Motor neuron (in vitro differentiated cells): Measurements from ENCODE around the gene PLPP7. TPM values are rescaled to one million over a fixed set of nuclear protein-coding genes. Genes with fewer than 3 reads are reported as not detected.
A peak's percentile ranks its signal among the peaks of the same experiment; 100 is the strongest.
"Not testable (repeated sequence)": the region's sequence is repeated elsewhere in the genome, so short reads cannot be mapped to it uniquely, and the experiment has no call there.

Source experiments
- ATAC-seq, 8 experiments: fragments of 200-7000 bp; cut with Tn5 transposase; replicated peaks in 6 of 8; 2 replicates each; pipeline ENCODE4 v1.8.0; 2021; ENCODE audit warnings: mild to moderate bottlenecking in 8 of 8, moderate library complexity in 8 of 8
- H3K27ac ChIP-seq, 2 donors: fragments of 250-450 bp; sonication (Bioruptor Pico); 2 replicates each; pipeline ENCODE4 v1.9.0; 2021; ENCODE audit warnings: antibody characterized with exemption in 2 of 2, mild to moderate bottlenecking in 2 of 2, moderate library complexity in 1 of 2
- H3K4me1 ChIP-seq, 2 donors: fragments of 250-450 bp; sonication (Bioruptor Pico); replicated peaks in 1 of 2; 2 replicates each; pipeline ENCODE4 v1.6.1; 2021; ENCODE audit warnings: antibody characterized with exemption in 2 of 2, mild to moderate bottlenecking in 2 of 2, moderate library complexity in 1 of 2
- H3K4me3 ChIP-seq, 5 donors: fragments of 250-450 bp; sonication (Bioruptor Pico); 2 replicates each; pipeline ENCODE4 v1.9.0; 2021; ENCODE audit warnings: antibody characterized with exemption in 5 of 5, mild to moderate bottlenecking in 5 of 5, moderate library complexity in 4 of 5
- WGBS, 10 experiments: fragments of 450-650 bp; shearing (Covaris generic); methylation state at CpG; one replicate each; pipeline ENCODE4 v1.0.0; 2022; 5-methylcytosine and 5-hydroxymethylcytosine counted together
- in situ Hi-C, 9 experiments: fragments of 400-800 bp; cut with MboI; loops; one replicate each; pipeline ENCODE4 v1.15.0; 2021; ENCODE audit warnings: low sequenced_read_pairs in 9 of 9, low pct_unique_long_range_greater_than_20kb in 2 of 9; ENCODE audit not compliant: unreplicated experiment in 9 of 9
- total RNA-seq, 8 experiments: library from RNA; unstranded; fragments of 300-600 nt; gene quantifications; 2 replicates each; pipeline versions ENCODE4 v1.2.3 to v1.2.4, GENCODE V29; 2022

Gene PLPP7
- total RNA-seq, 8 experiments from 2014 or later, result 0.15 to 9.9 (median 5.0) TPM

DNA sequence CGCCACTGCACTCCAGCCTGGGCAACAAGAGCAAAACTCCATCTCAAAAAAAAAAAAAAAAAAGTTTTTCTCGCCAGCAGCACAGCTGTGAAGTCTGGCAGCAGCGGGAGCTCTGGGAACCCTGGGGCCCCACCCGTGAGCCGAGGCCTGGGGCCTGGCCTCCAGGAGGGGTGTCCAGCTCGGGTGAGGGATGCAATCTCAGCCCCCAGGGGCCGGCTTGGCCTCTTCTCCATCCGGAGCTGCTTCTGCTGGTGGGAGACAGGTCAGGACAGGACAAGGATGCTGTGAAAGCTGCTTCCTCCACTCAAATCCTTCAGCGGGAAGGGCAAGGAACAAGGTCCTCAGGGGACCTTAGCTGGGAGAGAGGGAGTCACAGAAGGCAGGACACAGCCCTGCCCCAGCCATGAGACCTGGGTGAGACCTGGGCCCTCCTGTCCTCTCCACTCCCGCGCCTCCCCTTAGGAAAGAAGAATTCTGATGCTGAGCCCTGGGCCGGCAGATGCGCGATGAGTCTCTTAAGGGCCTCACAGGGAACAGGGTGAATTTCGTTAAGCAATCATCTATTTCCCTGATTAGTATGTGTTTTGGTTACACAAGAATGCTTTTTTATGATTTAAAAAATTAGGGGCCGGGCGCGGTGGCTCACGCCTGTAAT is 30.6 kb downstream of the PLPP7 start:
- in situ Hi-C loops, result no loop called here
- Histone ChIP-seq H3K4me3 (no peak overlapping the region), H3K27ac (no peak overlapping the region), H3K4me1 (no peaks in the 10 kb centered on the region)
- WGBS, 10 experiments, result 0 to 100% (median 100%) methylated on average over 1 to 9 of the region's 19 CpGs; no CpG with 5 or more reads in 3 of the 10 experiments
- peak in 3 of 8 experiments; percentile 36 to 79 (median 67) for ATAC-seq

- 33 to 100% (median 78%) methylated on average over 1 to 8 of the region's 8 CpGs; no CpG with 5 or more reads in 4 of the 10 experiments for WGBS, 10 experiments
- ATAC-seq, result no peak
- in situ Hi-C loops, result no loop called here
- no peak overlapping the region for H3K4me3 ChIP-seq
- no peak overlapping the region for H3K27ac ChIP-seq
- H3K4me1 ChIP-seq, result no peaks in the 10 kb centered on the region
Measured at GRCh38 chr9:131323629-131324028, 34.1 kb downstream of the PLPP7 start.

GRCh38 chr9:131324736-131325679 is 35.5 kb downstream of the PLPP7 start:
- Histone ChIP-seq H3K4me1 (no peaks in the 10 kb centered on the region), H3K4me3 (no peak overlapping the region), H3K27ac (no peak overlapping the region)
- 60 to 94% (median 72%) methylated on average over 2 to 5 of the region's 21 CpGs; no CpG with 5 or more reads in 4 of the 10 experiments for WGBS, 10 experiments
- no peak for ATAC-seq
- in situ Hi-C loops, result loop anchor here in 4 of 9 experiments (25.0 kb wide), 2 partner anchors 138 to 263 kb away; no protein-coding TSS in a partner anchor

DNA sequence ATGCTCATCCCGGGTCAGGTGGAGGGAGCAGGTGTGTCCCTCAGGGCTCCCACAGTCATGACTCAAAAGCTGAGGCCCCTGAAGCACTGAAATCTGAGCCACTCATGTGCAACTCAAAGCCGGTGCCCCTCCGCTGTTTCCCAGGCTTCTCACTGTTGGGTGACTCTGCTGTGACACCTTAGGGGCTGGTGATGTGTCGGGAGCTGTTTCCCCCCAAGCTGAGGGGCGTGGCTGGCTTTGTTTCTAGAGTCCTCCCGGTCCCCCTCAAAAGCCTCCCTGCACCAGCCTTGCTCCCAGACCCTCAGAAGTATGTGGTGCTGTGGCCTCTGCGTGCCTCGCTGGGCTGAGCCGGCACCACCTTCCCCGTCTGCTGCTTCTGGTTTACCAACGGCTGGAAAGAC is 39.7 kb downstream of the PLPP7 start:
- H3K27ac ChIP-seq, result no peak overlapping the region
- in situ Hi-C loops, result loop anchor here in 4 of 9 experiments (25.0 kb wide), 2 partner anchors 142 to 267 kb away; no protein-coding TSS in a partner anchor

GRCh38 chr9:131330814-131331600 is 41.5 kb downstream of the PLPP7 start:
- no peak overlapping the region for H3K4me3 ChIP-seq
- H3K4me1 ChIP-seq, result peaks cover 8 to 11% of the 10 kb centered on the region in 2 donors
- H3K27ac ChIP-seq, result peak overlapping the region in 1 of 2 donors; percentile 6
- in situ Hi-C loops, result loop anchor here in 7 of 9 experiments (10.0 to 25.0 kb wide), 4 partner anchors 144 to 269 kb away; no protein-coding TSS in a partner anchor
- no peak for ATAC-seq
- WGBS, 10 experiments, result 30 to 90% (median 59%) methylated on average over 2 to 5 of the region's 18 CpGs; no CpG with 5 or more reads in 4 of the 10 experiments

More for the DNA sequence above, 39.7 kb downstream of the PLPP7 start:
- H3K4me1 ChIP-seq, result peaks cover 0 to 2% of the 10 kb centered on the region in 2 donors
- H3K4me3 ChIP-seq, result no peak overlapping the region
- 0 to 80% (median 55%) methylated on average over 1 to 4 of the region's 11 CpGs; no CpG with 5 or more reads in 6 of the 10 experiments for WGBS, 10 experiments
- ATAC-seq, result no peak

DNA sequence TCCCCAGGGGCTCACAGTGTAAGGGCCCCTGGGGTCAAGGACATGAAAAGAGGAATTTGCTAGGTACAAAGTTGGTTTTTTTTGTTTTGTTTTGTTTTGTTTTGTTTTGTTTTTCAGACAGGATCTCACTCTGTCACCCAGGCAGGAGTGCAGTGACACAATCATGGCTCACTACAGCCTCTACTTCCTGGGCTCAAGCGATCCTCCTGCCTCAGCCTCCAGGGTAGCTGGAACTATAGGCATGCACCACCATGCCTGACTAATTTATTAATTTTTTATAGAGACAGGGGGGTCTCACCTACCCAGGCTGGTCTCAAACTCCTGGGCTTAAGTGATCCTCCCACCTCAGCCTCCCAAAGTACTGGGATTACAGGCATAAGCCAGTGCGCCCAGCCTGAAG is 42.5 kb downstream of the PLPP7 start:
- H3K27ac ChIP-seq, H3K4me3 ChIP-seq, ATAC-seq: not testable (repeated sequence)
- in situ Hi-C loops, result loop anchor here in 7 of 9 experiments (10.0 to 25.0 kb wide), 4 partner anchors 145 to 270 kb away; no protein-coding TSS in a partner anchor
- 91 to 100% (median 100%) methylated on average over 1 to 2 of the region's 2 CpGs; no CpG with 5 or more reads in 4 of the 10 experiments for WGBS, 10 experiments
- H3K4me1 ChIP-seq, result peaks cover 8 to 11% of the 10 kb centered on the region in 2 donors

GRCh38 chr9:131333771-131334628 is 44.5 kb downstream of the PLPP7 start:
- Histone ChIP-seq H3K27ac (peak overlapping the region; percentile 55 to 68), H3K4me1 (peaks cover 8 to 11% of the 10 kb centered on the region in 2 donors), H3K4me3 (no peak overlapping the region)
- ATAC-seq, result no peak
- in situ Hi-C loops, result loop anchor here in 7 of 9 experiments (10.0 to 25.0 kb wide), 4 partner anchors 147 to 272 kb away; no protein-coding TSS in a partner anchor
- 60 to 100% (median 90%) methylated on average over 1 to 11 of the region's 15 CpGs; no CpG with 5 or more reads in 2 of the 10 experiments for WGBS, 10 experiments

- no peak overlapping the region for H3K4me3 ChIP-seq
- ATAC-seq, result peak in 7 of 8 experiments; percentile 52 to 95 (median 93)
- WGBS, 10 experiments, result 20 to 83% (median 58%) methylated on average over 1 to 3 of the region's 13 CpGs; no CpG with 5 or more reads in 5 of the 10 experiments
- peak overlapping the region; percentile 55 to 68 for H3K27ac ChIP-seq
- in situ Hi-C loops, result loop anchor here in 7 of 9 experiments (10.0 to 25.0 kb wide), 4 partner anchors 147 to 272 kb away; no protein-coding TSS in a partner anchor
- peaks cover 8 to 11% of the 10 kb centered on the region in 2 donors for H3K4me1 ChIP-seq
Measured at GRCh38 chr9:131334629-131335367, 45.3 kb downstream of the PLPP7 start.

- in situ Hi-C loops, result loop anchor here in 7 of 9 experiments (10.0 to 25.0 kb wide), 4 partner anchors 148 to 273 kb away; no protein-coding TSS in a partner anchor
- Histone ChIP-seq H3K4me3 (no peak overlapping the region), H3K4me1 (peaks cover 8 to 11% of the 10 kb centered on the region in 2 donors), H3K27ac (no peak overlapping the region)
- WGBS, 10 experiments, result 55 to 100% (median 78%) methylated on average over 1 to 4 of the region's 4 CpGs; no CpG with 5 or more reads in 3 of the 10 experiments
- no peak for ATAC-seq
Measured at GRCh38 chr9:131335368-131335755, 45.8 kb downstream of the PLPP7 start.

DNA sequence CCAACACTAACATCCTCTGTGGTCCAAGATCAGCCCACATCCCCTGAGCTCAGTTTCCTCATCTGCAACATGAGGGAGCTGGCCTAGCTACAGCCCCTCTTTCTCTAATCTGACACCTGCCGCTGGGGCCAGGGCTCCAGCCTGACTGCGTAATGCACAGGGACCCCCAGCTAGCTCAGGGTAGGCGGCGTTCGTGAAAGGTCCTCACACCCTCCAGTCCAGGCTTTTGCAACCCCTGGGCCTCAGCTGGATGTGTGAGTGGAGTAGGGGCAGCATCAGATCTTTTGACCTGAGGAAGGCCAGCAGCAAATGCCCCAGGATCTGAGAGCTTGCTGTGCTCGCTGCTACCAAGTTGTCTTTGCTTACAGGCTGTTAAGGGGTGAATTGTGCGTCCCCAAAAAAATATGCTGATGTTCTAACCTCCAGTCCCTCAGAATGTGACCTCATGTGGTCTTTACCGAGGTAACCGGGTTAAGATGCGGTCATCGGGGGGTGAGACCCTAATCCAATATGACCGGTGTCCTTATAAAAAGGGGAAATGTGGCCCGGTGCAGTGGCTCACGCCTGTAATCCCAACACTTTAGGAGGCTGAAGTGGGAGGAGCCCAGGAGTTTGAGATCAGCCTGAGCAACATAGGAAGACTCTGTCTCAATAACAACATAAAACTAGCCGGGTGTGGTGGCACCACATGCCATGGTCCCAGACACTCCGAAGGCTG is 47.8 kb downstream of the PLPP7 start:
- no peak overlapping the region for H3K4me3 ChIP-seq
- 43 to 90% (median 82%) methylated on average over 1 to 10 of the region's 16 CpGs; no CpG with 5 or more reads in 4 of the 10 experiments for WGBS, 10 experiments
- in situ Hi-C loops, result loop anchor here in 7 of 9 experiments (10.0 to 25.0 kb wide), 4 partner anchors 150 to 275 kb away; no protein-coding TSS in a partner anchor
- peaks cover 8 to 11% of the 10 kb centered on the region in 2 donors for H3K4me1 ChIP-seq
- H3K27ac ChIP-seq, result no peak overlapping the region
- ATAC-seq, result no peak
